ENCODE measurements around the gene PRKN.

PRKN gene

DNA sequence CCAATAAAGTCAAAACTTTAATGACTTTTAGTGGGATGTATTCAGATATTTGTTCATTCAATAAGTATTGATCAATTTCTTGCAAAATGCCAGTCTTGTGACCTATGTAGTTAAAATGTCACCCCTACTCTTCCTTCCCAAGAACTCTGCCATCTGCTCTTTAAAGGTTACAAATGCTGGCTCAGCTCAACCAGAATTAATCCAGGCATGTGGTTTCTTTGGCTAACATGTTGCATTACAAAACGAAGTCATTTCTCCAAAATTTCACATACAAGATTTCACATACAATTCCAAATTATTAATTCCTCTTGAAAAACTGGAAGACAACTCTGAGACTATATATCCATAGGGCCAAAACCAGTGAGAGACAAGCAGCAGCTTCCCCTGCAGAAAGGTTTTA is 395.7 kb downstream of the PRKN start:
- TF ChIP-seq, protein P1, sequence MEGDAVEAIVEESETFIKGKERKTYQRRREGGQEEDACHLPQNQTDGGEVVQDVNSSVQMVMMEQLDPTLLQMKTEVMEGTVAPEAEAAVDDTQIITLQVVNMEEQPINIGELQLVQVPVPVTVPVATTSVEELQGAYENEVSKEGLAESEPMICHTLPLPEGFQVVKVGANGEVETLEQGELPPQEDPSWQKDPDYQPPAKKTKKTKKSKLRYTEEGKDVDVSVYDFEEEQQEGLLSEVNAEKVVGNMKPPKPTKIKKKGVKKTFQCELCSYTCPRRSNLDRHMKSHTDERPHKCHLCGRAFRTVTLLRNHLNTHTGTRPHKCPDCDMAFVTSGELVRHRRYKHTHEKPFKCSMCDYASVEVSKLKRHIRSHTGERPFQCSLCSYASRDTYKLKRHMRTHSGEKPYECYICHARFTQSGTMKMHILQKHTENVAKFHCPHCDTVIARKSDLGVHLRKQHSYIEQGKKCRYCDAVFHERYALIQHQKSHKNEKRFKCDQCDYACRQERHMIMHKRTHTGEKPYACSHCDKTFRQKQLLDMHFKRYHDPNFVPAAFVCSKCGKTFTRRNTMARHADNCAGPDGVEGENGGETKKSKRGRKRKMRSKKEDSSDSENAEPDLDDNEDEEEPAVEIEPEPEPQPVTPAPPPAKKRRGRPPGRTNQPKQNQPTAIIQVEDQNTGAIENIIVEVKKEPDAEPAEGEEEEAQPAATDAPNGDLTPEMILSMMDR (IDR thresholded peaks at IDR 0.05; ENCODE audit: low read length), result no peak
- TF ChIP-seq EZH2 (optimal IDR thresholded peaks at IDR 0.05; ENCODE audit: low read depth, low read length) (no peak), EZH2phosphoT487 (IDR thresholded peaks at IDR 0.05; ENCODE audit: low read length) (no peak)
- Histone ChIP-seq H3K27me3 (replicated peaks; ENCODE audit: insufficient read depth, low read length) (no peaks in the 10 kb centered on the region), H3K27ac (ENCODE audit: low read length) (no peak overlapping the region)

DNA sequence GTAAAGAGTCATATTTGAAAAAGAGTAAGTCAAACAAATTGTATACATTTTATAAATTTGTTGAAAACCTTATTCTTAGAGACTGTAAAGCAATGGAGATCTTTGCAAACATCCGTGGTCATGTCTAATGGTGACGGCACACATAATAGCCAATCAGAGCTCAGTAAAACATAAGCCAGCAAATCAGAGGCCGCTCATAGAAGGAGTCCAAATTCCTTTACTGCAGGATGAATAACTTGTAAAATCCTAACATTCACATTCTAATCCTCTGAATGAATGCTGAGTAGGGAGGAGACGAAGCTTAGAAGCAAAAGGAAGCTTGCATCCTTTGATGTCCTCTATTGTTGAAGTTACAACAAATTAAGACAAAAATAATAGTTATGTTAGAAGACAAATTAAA is 401.7 kb downstream of the PRKN start:
- no peak for TF ChIP-seq EZH2 (optimal IDR thresholded peaks at IDR 0.05; ENCODE audit: low read depth, low read length)
- H3K27me3 ChIP-seq (replicated peaks; ENCODE audit: insufficient read depth, low read length), result no peaks in the 10 kb centered on the region
- no peak overlapping the region for H3K9ac ChIP-seq (ENCODE audit: low read length)
- no peaks in the 10 kb centered on the region for H3K4me1 ChIP-seq (ENCODE audit: low read length)
- no peaks in the 10 kb centered on the region for H3K9me3 ChIP-seq (replicated peaks; ENCODE audit: insufficient read depth, low read length)
- H2AFZ ChIP-seq (ENCODE audit: low read length), result no peak overlapping the region
- no peaks in the 10 kb centered on the region for H3K79me2 ChIP-seq (ENCODE audit: low read length)
- H3K27ac ChIP-seq (ENCODE audit: low read length), result no peak overlapping the region
- no peaks in the 10 kb centered on the region for H3K9me2 ChIP-seq (replicated peaks; ENCODE audit: insufficient read depth, low read length)
- no peak overlapping the region for H3K4me2 ChIP-seq (ENCODE audit: low read depth, low read length)
- no peaks in the 10 kb centered on the region for H3K36me3 ChIP-seq (replicated peaks; ENCODE audit: insufficient read depth, low read length)
- no peaks in the 10 kb centered on the region for H3F3A ChIP-seq (ENCODE audit: insufficient read depth, low read length)
- no peaks in the 10 kb centered on the region for H4K20me1 ChIP-seq (ENCODE audit: insufficient read depth, low read length)
- DNase-seq, result no peak
- H3K4me3 ChIP-seq (ENCODE audit: low read length), result no peak overlapping the region

More for the DNA sequence above, 395.7 kb downstream of the PRKN start:
- no peaks in the 10 kb centered on the region for H4K20me1 ChIP-seq (ENCODE audit: insufficient read depth, low read length)
- no peak overlapping the region for H3K9ac ChIP-seq (ENCODE audit: low read length)
- no peak overlapping the region for H2AFZ ChIP-seq (ENCODE audit: low read length)
- no peak overlapping the region for H3K4me3 ChIP-seq (ENCODE audit: low read length)
- H3K9me2 ChIP-seq (replicated peaks; ENCODE audit: insufficient read depth, low read length), result no peaks in the 10 kb centered on the region
- no peaks in the 10 kb centered on the region for H3K9me3 ChIP-seq (replicated peaks; ENCODE audit: insufficient read depth, low read length)
- no peaks in the 10 kb centered on the region for H3K4me1 ChIP-seq (ENCODE audit: low read length)
- H3F3A ChIP-seq (ENCODE audit: insufficient read depth, low read length), result no peaks in the 10 kb centered on the region
- no peak for DNase-seq
- no peak overlapping the region for H3K4me2 ChIP-seq (ENCODE audit: low read depth, low read length)
- no peaks in the 10 kb centered on the region for H3K79me2 ChIP-seq (ENCODE audit: low read length)
- H3K36me3 ChIP-seq (replicated peaks; ENCODE audit: insufficient read depth, low read length), result no peaks in the 10 kb centered on the region

DNA sequence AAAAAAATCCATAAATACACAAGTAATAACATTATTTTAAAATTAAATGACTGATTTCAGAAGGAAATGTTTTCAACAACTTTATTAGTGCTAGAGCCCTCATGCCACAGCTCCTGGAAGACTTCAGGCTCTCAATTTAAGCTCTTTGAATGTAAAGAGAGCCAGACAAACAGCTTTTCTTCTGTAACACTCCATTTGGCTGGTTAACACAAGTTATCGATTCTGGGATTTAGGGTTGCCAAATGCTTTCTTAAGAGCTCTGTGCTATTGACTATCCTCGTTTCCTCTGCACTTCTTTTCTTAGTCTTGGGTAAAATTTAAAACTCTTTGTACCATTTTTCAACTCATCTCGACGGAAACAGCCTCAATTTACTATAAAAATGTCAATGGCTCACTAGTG is 402.5 kb downstream of the PRKN start:
- no peak overlapping the region for H2AFZ ChIP-seq (ENCODE audit: low read length)
- no peak for DNase-seq
- H4K20me1 ChIP-seq (ENCODE audit: insufficient read depth, low read length), result no peaks in the 10 kb centered on the region
- H3K4me2 ChIP-seq (ENCODE audit: low read depth, low read length), result no peak overlapping the region
- H3F3A ChIP-seq (ENCODE audit: insufficient read depth, low read length), result no peaks in the 10 kb centered on the region
- no peaks in the 10 kb centered on the region for H3K9me3 ChIP-seq (replicated peaks; ENCODE audit: insufficient read depth, low read length)
- H3K9ac ChIP-seq (ENCODE audit: low read length), result no peak overlapping the region
- H3K27ac ChIP-seq (ENCODE audit: low read length), result no peak overlapping the region
- no peak overlapping the region for H3K4me3 ChIP-seq (ENCODE audit: low read length)
- no peaks in the 10 kb centered on the region for H3K79me2 ChIP-seq (ENCODE audit: low read length)
- H3K27me3 ChIP-seq (replicated peaks; ENCODE audit: insufficient read depth, low read length), result no peaks in the 10 kb centered on the region
- no peaks in the 10 kb centered on the region for H3K4me1 ChIP-seq (ENCODE audit: low read length)
- no peaks in the 10 kb centered on the region for H3K36me3 ChIP-seq (replicated peaks; ENCODE audit: insufficient read depth, low read length)
- TF ChIP-seq, protein P1 (IDR thresholded peaks at IDR 0.05; ENCODE audit: low read length), result no peak
- no peak for TF ChIP-seq EZH2 (optimal IDR thresholded peaks at IDR 0.05; ENCODE audit: low read depth, low read length)
- TF ChIP-seq EZH2phosphoT487 (IDR thresholded peaks at IDR 0.05; ENCODE audit: low read length), result no peak
- H3K9me2 ChIP-seq (replicated peaks; ENCODE audit: insufficient read depth, low read length), result no peaks in the 10 kb centered on the region

DNA sequence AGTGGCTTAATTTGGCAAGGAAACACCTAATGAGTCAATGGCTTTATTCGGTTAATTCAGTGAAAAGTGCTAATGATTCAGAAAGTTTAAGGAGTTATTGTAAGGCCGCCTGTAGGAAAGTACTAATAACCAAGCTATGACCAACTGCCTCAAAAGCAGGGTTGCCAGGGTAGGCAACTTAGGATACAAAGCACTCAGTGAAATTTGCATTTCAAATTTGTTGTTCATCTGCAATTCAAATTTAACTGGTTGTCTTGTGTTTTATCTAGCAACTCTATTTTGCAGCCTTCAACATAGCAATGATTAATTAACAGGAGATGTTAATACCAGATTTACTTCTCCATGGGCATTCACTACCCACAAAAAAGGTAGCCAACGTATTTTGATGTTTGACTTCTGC is 412.3 kb downstream of the PRKN start:
- no peaks in the 10 kb centered on the region for H3K4me1 ChIP-seq (ENCODE audit: low read length)
- H3K79me2 ChIP-seq (ENCODE audit: low read length), result no peaks in the 10 kb centered on the region
- H2AFZ ChIP-seq (ENCODE audit: low read length), result no peak overlapping the region
- H3K9me2 ChIP-seq (replicated peaks; ENCODE audit: insufficient read depth, low read length), result no peaks in the 10 kb centered on the region
- H3K4me3 ChIP-seq (ENCODE audit: low read length), result no peak overlapping the region
- H4K20me1 ChIP-seq (ENCODE audit: insufficient read depth, low read length), result no peaks in the 10 kb centered on the region
- no peaks in the 10 kb centered on the region for H3K27me3 ChIP-seq (replicated peaks; ENCODE audit: insufficient read depth, low read length)
- DNase-seq, result no peak
- no peaks in the 10 kb centered on the region for H3F3A ChIP-seq (ENCODE audit: insufficient read depth, low read length)
- H3K4me2 ChIP-seq (ENCODE audit: low read depth, low read length), result no peak overlapping the region
- H3K27ac ChIP-seq (ENCODE audit: low read length), result no peak overlapping the region
- TF ChIP-seq EZH2 (optimal IDR thresholded peaks at IDR 0.05; ENCODE audit: low read depth, low read length), result no peak
- TF ChIP-seq, protein P1 (IDR thresholded peaks at IDR 0.05; ENCODE audit: low read length), result no peak
- no peak for TF ChIP-seq EZH2phosphoT487 (IDR thresholded peaks at IDR 0.05; ENCODE audit: low read length)
- H3K36me3 ChIP-seq (replicated peaks; ENCODE audit: insufficient read depth, low read length), result no peaks in the 10 kb centered on the region
- H3K9me3 ChIP-seq (replicated peaks; ENCODE audit: insufficient read depth, low read length), result no peaks in the 10 kb centered on the region
- no peak overlapping the region for H3K9ac ChIP-seq (ENCODE audit: low read length)
